Breast epithelium (tissue), 3 donors: ENCODE data around the gene ARHGAP15.

Source experiments
- CTCF ChIP-seq, 3 donors: fragments of 450-650 bp; IDR thresholded peaks; one replicate each; pipeline ENCODE4 v1.5.1; 2016 to 2017; ENCODE audit warnings: antibody characterized with exemption in 3 of 3, mild to moderate bottlenecking in 3 of 3, moderate library complexity in 3 of 3
- POLR2AphosphoS5 ChIP-seq, 3 donors: sonication (generic); formaldehyde crosslinking; IDR thresholded peaks; one replicate each; pipeline ENCODE4 v1.6.1; 2017; ENCODE audit warnings: antibody characterized with exemption in 3 of 3

GRCh38 chr2:143341478-143341877 is 212.3 kb downstream of the ARHGAP15 start:
- TF ChIP-seq CTCF (IDR thresholded peaks at IDR 0.05) (no peak), POLR2AphosphoS5 (IDR thresholded peaks at IDR 0.05) (no peak)
